CD4-positive, CD25-positive, alpha-beta regulatory T cell (primary cell): ENCODE results near the gene EXOC5. TPM values are rescaled to one million over a fixed set of nuclear protein-coding genes. Genes with fewer than 3 reads are reported as not detected.
"Not testable (repeated sequence)": the region's sequence is repeated elsewhere in the genome, so short reads cannot be mapped to it uniquely, and the experiment has no call there.

Experiments
- ATAC-seq, 2 donors: fragments of 150-1000 bp; cut with Tn5 transposase; one replicate each; pipeline ENCODE4 v1.10.0; 2021; ENCODE audit warnings: low read depth in 2 of 2, moderate number of reproducible peaks in 2 of 2, moderate library complexity in 1 of 2
- DNase-seq, 3 donors: peaks; one replicate each; pipeline versions ENCODE4 v3.0.0 to v3.0.0-alpha.2; 2012 to 2022; ENCODE audit warnings: mixed read lengths in 1 of 3
- H3K27ac ChIP-seq: one replicate; pipeline ENCODE4 v1.7.0; 2013; ENCODE audit warnings: mild to moderate bottlenecking, low read length; ENCODE audit not compliant: insufficient read depth, poor library complexity, severe bottlenecking
- H3K27me3 ChIP-seq: one replicate; pipeline ENCODE4 v1.7.0; 2013; ENCODE audit warnings: low read length; ENCODE audit not compliant: control insufficient read depth, insufficient read depth
- H3K36me3 ChIP-seq: one replicate; pipeline ENCODE4 v1.7.0; 2013; ENCODE audit warnings: mild to moderate bottlenecking, low read length, moderate library complexity; ENCODE audit not compliant: control insufficient read depth, insufficient read depth
- H3K4me1 ChIP-seq: 2 replicates; pipeline ENCODE4 v1.7.0; 2013; ENCODE audit warnings: mild to moderate bottlenecking, low read length; ENCODE audit not compliant: insufficient read depth, control insufficient read depth, poor library complexity, severe bottlenecking
- H3K4me3 ChIP-seq: one replicate; pipeline ENCODE4 v1.7.0; 2013; ENCODE audit warnings: low read depth, mild to moderate bottlenecking, low read length, moderate library complexity
- H3K9me3 ChIP-seq, 2 experiments: 1 replicate in 1 of 2; 2 replicates in 1 of 2; pipeline ENCODE4 v1.7.0; 2013; ENCODE audit warnings: low read length in 2 of 2, mild to moderate bottlenecking in 1 of 2, moderate library complexity in 1 of 2; ENCODE audit not compliant: control insufficient read depth in 2 of 2
- H3K27ac Mint-ChIP-seq, 3 donors: one replicate each; pipeline ENCODE4 v1.8.0; 2020 to 2022; ENCODE audit warnings: mild to moderate bottlenecking in 3 of 3, mixed read lengths in 3 of 3, moderate library complexity in 2 of 3
- H3K27me3 Mint-ChIP-seq: one replicate; pipeline ENCODE4 v1.8.0; 2022; ENCODE audit warnings: mild to moderate bottlenecking, mixed read lengths
- H3K36me3 Mint-ChIP-seq: one replicate; pipeline ENCODE4 v1.8.0; 2020; ENCODE audit warnings: mixed read lengths
- H3K4me1 Mint-ChIP-seq, 4 donors: one replicate each; pipeline ENCODE4 v1.8.0; 2020 to 2022; ENCODE audit warnings: mixed read lengths in 4 of 4, mild to moderate bottlenecking in 1 of 4
- H3K4me3 Mint-ChIP-seq, 4 donors: one replicate each; pipeline ENCODE4 v1.8.0; 2020 to 2022; ENCODE audit warnings: mild to moderate bottlenecking in 4 of 4, mixed read lengths in 4 of 4, moderate library complexity in 3 of 4
- H3K9me3 Mint-ChIP-seq, 7 donors: one replicate each; pipeline ENCODE4 v1.8.0; 2020 to 2022; ENCODE audit warnings: mixed read lengths in 7 of 7, mild to moderate bottlenecking in 3 of 7, moderate library complexity in 2 of 7
- polyA plus RNA-seq, 4 donors: library from polyadenylated mRNA; unstranded; fragments of 300-500 nt; fragmentation: Illumina TruSeq; gene quantifications; one replicate each; pipeline ENCODE4 v1.2.3, GENCODE V29; 2021
- total RNA-seq: library from RNA; stranded (reverse); gene quantifications from one replicate; pipeline ENCODE4 v1.2.3, GENCODE V29; 2022

EXOC5 gene
- total and polyA plus RNA-seq, 5 donors from 2014 or later = 42.6 to 60.6 (median 49.2) TPM

- no peak for DNase-seq
- Histone ChIP-seq H3K4me3 (no peak overlapping the region), H3K36me3 (peaks cover 45% of the 10 kb centered on the region), H3K4me1 (no peaks in the 10 kb centered on the region), H3K9me3 (no peaks in the 10 kb centered on the region), H3K27ac (no peak overlapping the region), H3K27me3 (no peaks in the 10 kb centered on the region)
- Mint-ChIP-seq H3K4me3 (no peak overlapping the region), H3K27ac (no peak overlapping the region), H3K27me3 (no peaks in the 10 kb centered on the region), H3K36me3 (peaks cover 64% of the 10 kb centered on the region), H3K4me1 (peaks cover 0 to 26% (median 5%) of the 10 kb centered on the region in 4 donors), H3K9me3 (no peaks in the 10 kb centered on the region)
- no peak for ATAC-seq
Measured at GRCh38 chr14:57212919-57213318, 55.8 kb downstream of the EXOC5 start.

- H3K9me3 Mint-ChIP-seq = no peaks in the 10 kb centered on the region
- no peak overlapping the region for H3K27ac ChIP-seq
- no peak overlapping the region for H3K4me3 ChIP-seq
- H3K27me3 Mint-ChIP-seq = no peaks in the 10 kb centered on the region
- H3K27me3 ChIP-seq = no peaks in the 10 kb centered on the region
- H3K9me3 ChIP-seq = no peaks in the 10 kb centered on the region
- peaks cover 31% of the 10 kb centered on the region for H3K36me3 ChIP-seq
- peaks cover 0 to 6% (median 3%) of the 10 kb centered on the region in 4 donors for H3K4me1 Mint-ChIP-seq
- no peaks in the 10 kb centered on the region for H3K4me1 ChIP-seq
- H3K4me3 Mint-ChIP-seq = no peak overlapping the region
- peaks cover 40% of the 10 kb centered on the region for H3K36me3 Mint-ChIP-seq
- no peak overlapping the region for H3K27ac Mint-ChIP-seq
- ATAC-seq (no peak), DNase-seq (no peak)
Measured at GRCh38 chr14:57209561-57209960, 59.1 kb downstream of the EXOC5 start.

GRCh38 chr14:57205938-57206337 is 62.8 kb downstream of the EXOC5 start:
- no peak overlapping the region for H3K27ac Mint-ChIP-seq
- H3K4me1 ChIP-seq = no peaks in the 10 kb centered on the region
- no peaks in the 10 kb centered on the region for H3K9me3 Mint-ChIP-seq
- ATAC-seq (no peak), DNase-seq (no peak)
- no peaks in the 10 kb centered on the region for H3K27me3 ChIP-seq
- H3K9me3 ChIP-seq = no peaks in the 10 kb centered on the region
- H3K36me3 ChIP-seq = peaks cover 13% of the 10 kb centered on the region
- H3K27ac ChIP-seq = no peak overlapping the region
- H3K4me3 Mint-ChIP-seq = no peak overlapping the region
- H3K36me3 Mint-ChIP-seq = peaks cover 20% of the 10 kb centered on the region
- H3K27me3 Mint-ChIP-seq = no peaks in the 10 kb centered on the region
- no peak overlapping the region for H3K4me3 ChIP-seq
- H3K4me1 Mint-ChIP-seq = peaks cover 0 to 5% (median 1%) of the 10 kb centered on the region in 4 donors

GRCh38 chr14:57202672-57203071 is 66.0 kb downstream of the EXOC5 start:
- not testable (repeated sequence) for H3K4me1 Mint-ChIP-seq, H3K27ac ChIP-seq, H3K9me3 ChIP-seq, H3K4me1 ChIP-seq, H3K36me3 ChIP-seq, H3K27me3 ChIP-seq, H3K4me3 ChIP-seq, H3K4me3 Mint-ChIP-seq, H3K27ac Mint-ChIP-seq, H3K36me3 Mint-ChIP-seq, H3K27me3 Mint-ChIP-seq, ATAC-seq, H3K9me3 Mint-ChIP-seq
- DNase-seq = peak in 1 of 3 donors; percentile 8

GRCh38 chr14:57199921-57200320 is 68.8 kb downstream of the EXOC5 start:
- Histone ChIP-seq H3K9me3 (no peaks in the 10 kb centered on the region), H3K36me3 (no peaks in the 10 kb centered on the region), H3K27me3 (peaks cover under 1% of the 10 kb centered on the region), H3K27ac (no peak overlapping the region), H3K4me1 (no peaks in the 10 kb centered on the region), H3K4me3 (no peak overlapping the region)
- Mint-ChIP-seq H3K27ac (no peak overlapping the region), H3K4me1 (peaks cover 0 to 3% (median 0%) of the 10 kb centered on the region in 4 donors), H3K9me3 (peaks cover 0 to 4% (median 0%) of the 10 kb centered on the region in 7 donors), H3K27me3 (peaks cover 9% of the 10 kb centered on the region), H3K36me3 (no peaks in the 10 kb centered on the region), H3K4me3 (no peak overlapping the region)
- DNase-seq = no peak
- ATAC-seq = no peak

- Histone ChIP-seq H3K4me3 (no peak overlapping the region), H3K27me3 (peaks cover 4% of the 10 kb centered on the region), H3K36me3 (no peaks in the 10 kb centered on the region), H3K9me3 (no peaks in the 10 kb centered on the region), H3K4me1 (no peaks in the 10 kb centered on the region), H3K27ac (no peak overlapping the region)
- no peaks in the 10 kb centered on the region for H3K36me3 Mint-ChIP-seq
- H3K27ac Mint-ChIP-seq = no peak overlapping the region
- DNase-seq (no peak), ATAC-seq (no peak)
- H3K4me3 Mint-ChIP-seq = no peak overlapping the region
- H3K9me3 Mint-ChIP-seq = peaks cover 0 to 2% (median 0%) of the 10 kb centered on the region in 7 donors
- H3K27me3 Mint-ChIP-seq = peaks cover 21% of the 10 kb centered on the region
- no peaks in the 10 kb centered on the region for H3K4me1 Mint-ChIP-seq
Measured at GRCh38 chr14:57189070-57189469, 79.6 kb downstream of the EXOC5 start.

GRCh38 chr14:57182760-57183503 is 85.8 kb downstream of the EXOC5 start:
- H3K27me3 Mint-ChIP-seq = peaks cover 9% of the 10 kb centered on the region
- ATAC-seq = no peak
- Histone ChIP-seq H3K4me3 (no peak overlapping the region), H3K27ac (no peak overlapping the region), H3K36me3 (no peaks in the 10 kb centered on the region), H3K9me3 (no peaks in the 10 kb centered on the region), H3K27me3 (peaks cover 5% of the 10 kb centered on the region), H3K4me1 (no peaks in the 10 kb centered on the region)
- no peaks in the 10 kb centered on the region for H3K9me3 Mint-ChIP-seq
- no peaks in the 10 kb centered on the region for H3K4me1 Mint-ChIP-seq
- H3K36me3 Mint-ChIP-seq = no peaks in the 10 kb centered on the region
- no peak for DNase-seq
- no peak overlapping the region for H3K27ac Mint-ChIP-seq
- H3K4me3 Mint-ChIP-seq = no peak overlapping the region

GRCh38 chr14:57179273-57179672 is 89.4 kb downstream of the EXOC5 start:
- Mint-ChIP-seq H3K4me1 (no peaks in the 10 kb centered on the region), H3K4me3 (no peak overlapping the region), H3K9me3 (no peaks in the 10 kb centered on the region), H3K36me3 (no peaks in the 10 kb centered on the region), H3K27ac (no peak overlapping the region), H3K27me3 (peaks cover 15% of the 10 kb centered on the region)
- H3K4me1 ChIP-seq = no peaks in the 10 kb centered on the region
- H3K4me3 ChIP-seq = no peak overlapping the region
- H3K27me3 ChIP-seq = peaks cover 5% of the 10 kb centered on the region
- H3K27ac ChIP-seq = no peak overlapping the region
- ATAC-seq (no peak), DNase-seq (no peak)
- H3K36me3 ChIP-seq = no peaks in the 10 kb centered on the region
- H3K9me3 ChIP-seq = no peaks in the 10 kb centered on the region
